ENCODE measurements around the gene ALDH1B1. TPM values are rescaled to one million over a fixed set of nuclear protein-coding genes. Genes with fewer than 3 reads are reported as not detected.

The ALDH1B1 gene
- total and polyA plus RNA-seq, 2 of the 13 experiments (the other 11 are each of a cell fraction or from before 2014, with no cell fraction given), result 45.1 to 125 TPM

- Histone ChIP-seq H3K79me2 (ENCODE audit: insufficient read depth, low read length) (no peaks in the 10 kb centered on the region), H3K27ac (ENCODE audit: extremely low read length, insufficient read depth, low read length) (no peak overlapping the region), H3K4me3 (replicated peaks in 1 of 3; ENCODE audit: insufficient read depth in 1 of 3, low read depth in 2 of 3, low read length in 3 of 3) (no peak overlapping the region), H2AFZ (ENCODE audit: low read length) (no peak overlapping the region), H3K9me3 (ENCODE audit: low read length) (no peaks in the 10 kb centered on the region), H3K4me2 (ENCODE audit: low read depth, low read length) (no peak overlapping the region), H3K9ac (ENCODE audit: insufficient read depth, low read depth, low read length) (no peak overlapping the region), H3K27me3 (ENCODE audit: control insufficient read depth in 1 of 2, insufficient read depth in 2 of 2, low read length in 2 of 2) (peaks cover 6 to 26% of the 10 kb centered on the region in 2 experiments; a peak in 3 of 5 replicates), H3K36me3 (replicated peaks in 1 of 2; ENCODE audit: control insufficient read depth in 1 of 2, insufficient read depth in 2 of 2, low read length in 2 of 2) (no peaks in the 10 kb centered on the region), H4K20me1 (ENCODE audit: insufficient read depth, low read length) (no peaks in the 10 kb centered on the region), H3K4me1 (ENCODE audit: insufficient read depth, low read length) (peaks cover 6% of the 10 kb centered on the region; the same call in 1 of the 2 replicates)
- 49% methylated on average over 6 of the region's 6 CpGs for WGBS (ENCODE audit: low lambda C conversion rate)
- ATAC-seq (no peak), DNase-seq (ENCODE audit: low spot score) (no peak), FAIRE-seq (no peak)
- in situ Hi-C loops (cut with HindIII; ENCODE audit: extremely low pct_ligation_motif_present, low pct_unique_long_range_greater_than_20kb) (no loop called here), intact Hi-C loops (cut with micrococcal nuclease; ENCODE audit: unreplicated experiment) (no loop called here)
- TF ChIP-seq ZNF512B (CRISPR knock-in tag; IDR thresholded peaks at IDR 0.05; ENCODE audit: borderline replicate concordance), result no peak
- ChIA-PET CTCF (ENCODE audit: low intra/inter-chr PET ratio, low total read pairs) (no interaction called here), POLR2A (interaction anchor here (0.9 kb wide), 1 partner anchor 9 kb away, joined by 3 read pairs; no protein-coding TSS in a partner anchor)
- no TSS peak for BruUV-seq (replicated peaks)
These were observed 49.0 kb upstream of the ALDH1B1 start for GRCh38 chr9:38343552-38343951.

- Histone ChIP-seq H4K20me1 (ENCODE audit: insufficient read depth, low read length) (no peaks in the 10 kb centered on the region), H3K4me1 (ENCODE audit: insufficient read depth, low read length) (no peaks in the 10 kb centered on the region), H3K27ac (ENCODE audit: extremely low read length, insufficient read depth, low read length) (no peak overlapping the region), H3K79me2 (ENCODE audit: insufficient read depth, low read length) (no peaks in the 10 kb centered on the region), H2AFZ (ENCODE audit: low read length) (no peak overlapping the region), H3K4me3 (replicated peaks in 1 of 3; ENCODE audit: insufficient read depth in 1 of 3, low read depth in 2 of 3, low read length in 3 of 3) (no peak overlapping the region), H3K27me3 (ENCODE audit: control insufficient read depth in 1 of 2, insufficient read depth in 2 of 2, low read length in 2 of 2) (peaks cover 6 to 26% of the 10 kb centered on the region in 2 experiments; a peak in 3 of 5 replicates), H3K4me2 (ENCODE audit: low read depth, low read length) (no peak overlapping the region), H3K36me3 (replicated peaks in 1 of 2; ENCODE audit: control insufficient read depth in 1 of 2, insufficient read depth in 2 of 2, low read length in 2 of 2) (no peaks in the 10 kb centered on the region), H3K9ac (ENCODE audit: insufficient read depth, low read depth, low read length) (no peak overlapping the region), H3K9me3 (ENCODE audit: low read length) (no peaks in the 10 kb centered on the region)
- FAIRE-seq (no peak), ATAC-seq (no peak), DNase-seq (ENCODE audit: low spot score) (no peak)
- intact Hi-C loops (cut with micrococcal nuclease; ENCODE audit: unreplicated experiment) (no loop called here), in situ Hi-C loops (cut with HindIII; ENCODE audit: extremely low pct_ligation_motif_present, low pct_unique_long_range_greater_than_20kb) (no loop called here)
- ChIA-PET CTCF (ENCODE audit: low intra/inter-chr PET ratio, low total read pairs) (no interaction called here), POLR2A (no interaction called here)
- no TSS peak for BruUV-seq (replicated peaks)
- WGBS (ENCODE audit: low lambda C conversion rate), result 20% methylated on average over 4 of the region's 7 CpGs
- TF ChIP-seq CEBPZ (IDR thresholded peaks at IDR 0.05; ENCODE audit: low read length) (no peak), NFE2L1 (CRISPR knock-in tag; IDR thresholded peaks at IDR 0.05; ENCODE audit: borderline replicate concordance) (no peak), KMT2A (CRISPR knock-in tag; IDR thresholded peaks at IDR 0.05) (no peak), ZBTB46 (CRISPR knock-in tag; IDR thresholded peaks at IDR 0.05; ENCODE audit: borderline replicate concordance) (no peak), HNF4A (CRISPR knock-in tag; IDR thresholded peaks at IDR 0.05) (no peak), NCOA5 (CRISPR knock-in tag; IDR thresholded peaks at IDR 0.05) (no peak), PAWR (CRISPR knock-in tag; IDR thresholded peaks at IDR 0.05; ENCODE audit: borderline replicate concordance) (no peak)
These were observed 47.8 kb upstream of the ALDH1B1 start for GRCh38 chr9:38344566-38345324.

All from HepG2 (cell line).